ENCODE results near the gene ADGRA1.

- TF ChIP-seq CTCF (IDR thresholded peaks at IDR 0.05; ENCODE audit: extremely low read depth in 1 of 2, insufficient read depth in 1 of 2, low read depth in 1 of 2, low read length in 2 of 2) (no peak), GATA2 (IDR thresholded peaks at IDR 0.05; ENCODE audit: insufficient read depth, insufficient read length, low read depth, low read length) (no peak), POLR2A (IDR thresholded peaks at IDR 0.05; ENCODE audit: low read depth, low read length) (no peak)
These were observed 2.2 kb upstream of the ADGRA1 start for GRCh38 chr10:133085251-133086125.
